Vagina (tissue), 2 donors: ENCODE measurements around the gene LRRC7.

Experiments
- POLR2A ChIP-seq, 2 donors: fragments of 450-650 bp; IDR thresholded peaks; one replicate each; pipeline ENCODE4 v1.6.1; 2017; ENCODE audit warnings: antibody characterized with exemption in 2 of 2, mild to moderate bottlenecking in 2 of 2, moderate library complexity in 2 of 2
- TF ChIP-seq, protein P1 (sequence below), 3 experiments: fragments of 450-650 bp in 2 of 3; fragments of 200-600 bp in 1 of 3; sonication (generic) in 1 of 3; IDR thresholded peaks; one replicate each; pipeline ENCODE4 v1.5.1; 2017 to 2019; ENCODE audit warnings: antibody characterized with exemption in 3 of 3, mild to moderate bottlenecking in 2 of 3, moderate library complexity in 2 of 3

DNA sequence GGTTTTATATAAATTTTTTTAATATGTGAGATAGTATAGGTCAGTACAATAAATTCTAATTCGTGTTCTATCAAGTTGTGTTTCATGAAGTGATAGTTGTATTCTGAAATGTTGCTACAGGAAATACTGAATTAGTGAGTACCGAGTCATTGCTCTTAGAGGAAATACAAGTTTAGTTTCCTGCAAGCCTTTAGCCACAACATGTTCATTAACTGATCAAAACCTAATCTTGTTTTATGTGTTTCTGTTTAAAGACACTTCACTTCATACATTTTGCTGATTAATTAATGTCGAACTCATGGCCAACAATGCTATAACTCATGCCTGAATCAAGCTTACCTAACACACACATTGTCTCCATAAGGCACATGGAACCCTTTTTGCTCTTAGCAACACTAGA, 43.6 kb downstream of the LRRC7 start:
- TF ChIP-seq, protein P1, sequence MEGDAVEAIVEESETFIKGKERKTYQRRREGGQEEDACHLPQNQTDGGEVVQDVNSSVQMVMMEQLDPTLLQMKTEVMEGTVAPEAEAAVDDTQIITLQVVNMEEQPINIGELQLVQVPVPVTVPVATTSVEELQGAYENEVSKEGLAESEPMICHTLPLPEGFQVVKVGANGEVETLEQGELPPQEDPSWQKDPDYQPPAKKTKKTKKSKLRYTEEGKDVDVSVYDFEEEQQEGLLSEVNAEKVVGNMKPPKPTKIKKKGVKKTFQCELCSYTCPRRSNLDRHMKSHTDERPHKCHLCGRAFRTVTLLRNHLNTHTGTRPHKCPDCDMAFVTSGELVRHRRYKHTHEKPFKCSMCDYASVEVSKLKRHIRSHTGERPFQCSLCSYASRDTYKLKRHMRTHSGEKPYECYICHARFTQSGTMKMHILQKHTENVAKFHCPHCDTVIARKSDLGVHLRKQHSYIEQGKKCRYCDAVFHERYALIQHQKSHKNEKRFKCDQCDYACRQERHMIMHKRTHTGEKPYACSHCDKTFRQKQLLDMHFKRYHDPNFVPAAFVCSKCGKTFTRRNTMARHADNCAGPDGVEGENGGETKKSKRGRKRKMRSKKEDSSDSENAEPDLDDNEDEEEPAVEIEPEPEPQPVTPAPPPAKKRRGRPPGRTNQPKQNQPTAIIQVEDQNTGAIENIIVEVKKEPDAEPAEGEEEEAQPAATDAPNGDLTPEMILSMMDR (IDR thresholded peaks at IDR 0.05): no peak
- no peak for TF ChIP-seq POLR2A (IDR thresholded peaks at IDR 0.05)
